Esophagus (tissue), 2 donors: ENCODE data around the gene WNT1. TPM values are rescaled to one million over a fixed set of nuclear protein-coding genes. Genes with fewer than 3 reads are reported as not detected.

Experiments
- H3K27ac ChIP-seq, 2 donors: one replicate each; pipeline ENCODE4 v1.5.1; 2013; ENCODE audit warnings: low read depth in 2 of 2, mild to moderate bottlenecking in 2 of 2, inconsistent platforms in 1 of 2, low read length in 1 of 2, moderate library complexity in 1 of 2
- H3K27me3 ChIP-seq, 2 donors: one replicate each; pipeline ENCODE4 v1.6.1; 2013; ENCODE audit warnings: low read length in 2 of 2, control low read depth in 1 of 2, mild to moderate bottlenecking in 1 of 2; ENCODE audit not compliant: insufficient read depth in 2 of 2, control insufficient read depth in 1 of 2
- H3K36me3 ChIP-seq, 2 donors: one replicate each; pipeline ENCODE4 v1.6.1; 2013; ENCODE audit warnings: low read length in 1 of 2; ENCODE audit not compliant: control insufficient read depth in 2 of 2, insufficient read depth in 2 of 2
- H3K4me1 ChIP-seq, 2 donors: one replicate each; pipeline ENCODE4 v1.6.1; 2013; ENCODE audit warnings: low read length in 1 of 2; ENCODE audit not compliant: control insufficient read depth in 2 of 2, insufficient read depth in 2 of 2
- H3K4me3 ChIP-seq, 2 donors: one replicate each; pipeline ENCODE4 v1.5.1; 2013; ENCODE audit warnings: low read length in 2 of 2, mild to moderate bottlenecking in 2 of 2, low read depth in 1 of 2, moderate library complexity in 1 of 2
- H3K9me3 ChIP-seq, 2 donors: one replicate each; pipeline ENCODE4 v1.6.1; 2013; ENCODE audit warnings: mild to moderate bottlenecking in 2 of 2, low read depth in 1 of 2, low read length in 1 of 2, moderate library complexity in 1 of 2; ENCODE audit not compliant: control insufficient read depth in 2 of 2, insufficient read depth in 1 of 2
- WGBS, 2 donors: extraction: QIAGEN DNeasy Blood & Tissue Kit; methylation state at CpG; one replicate each; pipeline ENCODE4 v1.1.7; 2013; 5-methylcytosine and 5-hydroxymethylcytosine counted together
- polyA plus RNA-seq, 2 donors: library from polyadenylated mRNA; stranded (reverse); fragments of 200-250 nt; gene quantifications; one replicate each; pipeline ENCODE4 v1.2.3, GENCODE V29; 2013
- donor health status: healthy with polysubstance abuse.
- donor health status: Bipolar disorder and iron deficiency.

Gene WNT1
- polyA plus RNA-seq, 2 donors, result 0.05 TPM; not detected in 1

- Histone ChIP-seq H3K36me3 (no peaks in the 10 kb centered on the region), H3K4me3 (no peak overlapping the region)
- 89 to 96% methylated on average over 1 of the region's 1 CpG for WGBS, 2 donors
Measured at GRCh38 chr12:49015196-49015595, 37.1 kb downstream of the WNT1 start.

DNA sequence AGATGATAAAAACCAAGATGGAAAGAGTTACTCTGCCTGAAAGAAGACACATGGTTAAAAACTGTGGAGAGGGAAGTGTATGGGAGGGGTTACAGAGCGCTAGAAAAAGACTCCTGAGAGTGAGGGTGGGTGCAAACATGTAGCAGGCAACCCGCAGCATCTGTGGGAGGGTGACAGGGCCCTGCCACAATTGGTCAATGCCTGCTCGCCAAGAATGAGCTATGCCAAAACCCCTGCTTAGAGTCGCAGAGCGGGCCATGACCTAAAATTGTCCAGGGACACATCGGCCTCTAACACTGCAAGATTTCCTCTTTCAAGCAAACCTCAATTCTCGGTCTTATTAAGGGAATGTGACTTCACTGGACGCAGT, 39.8 kb downstream of the WNT1 start:
- Histone ChIP-seq H3K27ac (peak overlapping the region; percentile 90 to 98), H3K4me3 (peak overlapping the region; percentile 78 to 85), H3K36me3 (peaks cover 7 to 17% of the 10 kb centered on the region in 2 donors), H3K4me1 (peaks cover 2 to 3% of the 10 kb centered on the region in 2 donors), H3K9me3 (no peaks in the 10 kb centered on the region), H3K27me3 (no peaks in the 10 kb centered on the region)
- 0 to 1% methylated on average over 8 of the region's 8 CpGs for WGBS, 2 donors

More at GRCh38 chr12:49015196-49015595, 37.1 kb downstream of the WNT1 start:
- no peak overlapping the region for H3K27ac ChIP-seq
- no peaks in the 10 kb centered on the region for H3K9me3 ChIP-seq
- no peaks in the 10 kb centered on the region for H3K27me3 ChIP-seq
- peaks cover 2 to 3% of the 10 kb centered on the region in 2 donors for H3K4me1 ChIP-seq

GRCh38 chr12:49018261-49019119, 40.4 kb downstream of the WNT1 start, which contains the start of gene PRKAG1:
Gene PRKAG1 (minus strand): TSS chr12:49018776. CDS start chr12:49018740, 36 bp downstream.
- H3K4me1 ChIP-seq, result peaks cover 2 to 3% of the 10 kb centered on the region in 2 donors
- H3K27ac ChIP-seq, result peak within 1 kb of the TSS; percentile 90 to 98
- peaks cover 7 to 21% of the 10 kb centered on the region in 2 donors for H3K36me3 ChIP-seq
- no peaks in the 10 kb centered on the region for H3K9me3 ChIP-seq
- 0% methylated on average over 58 to 59 of the region's 59 CpGs for WGBS, 2 donors
- peak within 1 kb of the TSS; percentile 78 to 85 for H3K4me3 ChIP-seq
- H3K27me3 ChIP-seq, result no peaks in the 10 kb centered on the region

GRCh38 chr12:49019120-49019430, 41.0 kb downstream of the WNT1 start:
- peak overlapping the region; percentile 90 for H3K27ac ChIP-seq
- peak overlapping the region; percentile 78 to 85 for H3K4me3 ChIP-seq
- H3K4me1 ChIP-seq, result peaks cover 2 to 3% of the 10 kb centered on the region in 2 donors
- WGBS, 2 donors, result 2 to 4% methylated on average over 8 of the region's 8 CpGs
- H3K27me3 ChIP-seq, result no peaks in the 10 kb centered on the region
- H3K36me3 ChIP-seq, result peaks cover 7 to 26% of the 10 kb centered on the region in 2 donors
- no peaks in the 10 kb centered on the region for H3K9me3 ChIP-seq

- no peak overlapping the region for H3K4me3 ChIP-seq
- peaks cover 12 to 32% of the 10 kb centered on the region in 2 donors for H3K36me3 ChIP-seq
- H3K27me3 ChIP-seq, result no peaks in the 10 kb centered on the region
- H3K27ac ChIP-seq, result peak overlapping the region; percentile 84 to 90
- H3K9me3 ChIP-seq, result no peaks in the 10 kb centered on the region
- 58 to 62% methylated on average over 10 of the region's 10 CpGs for WGBS, 2 donors
- H3K4me1 ChIP-seq, result peaks cover 2 to 3% of the 10 kb centered on the region in 2 donors
Measured at GRCh38 chr12:49019443-49020324, 41.6 kb downstream of the WNT1 start.

DNA sequence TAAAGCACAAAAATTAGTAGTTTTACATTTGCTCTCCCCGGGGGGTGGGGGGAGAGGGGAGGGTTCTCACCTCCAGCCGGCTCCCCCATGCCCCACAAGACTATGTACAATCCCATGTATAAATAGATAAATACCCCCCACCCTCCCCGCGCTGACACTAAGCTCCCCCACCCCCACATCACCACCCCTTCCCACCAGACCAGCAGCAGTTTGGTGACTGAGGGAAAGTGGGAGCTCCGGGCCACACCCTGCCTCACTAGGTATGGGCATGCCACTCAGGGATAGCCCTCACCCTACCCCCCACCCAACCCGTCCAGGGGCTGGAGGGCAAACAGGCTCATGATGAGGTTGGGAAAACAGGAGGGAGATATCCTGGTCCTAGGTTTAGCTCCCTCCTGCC, 42.3 kb downstream of the WNT1 start:
- Histone ChIP-seq H3K4me1 (peaks cover 2 to 3% of the 10 kb centered on the region in 2 donors), H3K4me3 (no peak overlapping the region), H3K9me3 (no peaks in the 10 kb centered on the region), H3K27me3 (no peaks in the 10 kb centered on the region), H3K36me3 (peaks cover 19 to 36% of the 10 kb centered on the region in 2 donors), H3K27ac (no peak overlapping the region)
- WGBS, 2 donors, result 84 to 85% methylated on average over 6 of the region's 6 CpGs

DNA sequence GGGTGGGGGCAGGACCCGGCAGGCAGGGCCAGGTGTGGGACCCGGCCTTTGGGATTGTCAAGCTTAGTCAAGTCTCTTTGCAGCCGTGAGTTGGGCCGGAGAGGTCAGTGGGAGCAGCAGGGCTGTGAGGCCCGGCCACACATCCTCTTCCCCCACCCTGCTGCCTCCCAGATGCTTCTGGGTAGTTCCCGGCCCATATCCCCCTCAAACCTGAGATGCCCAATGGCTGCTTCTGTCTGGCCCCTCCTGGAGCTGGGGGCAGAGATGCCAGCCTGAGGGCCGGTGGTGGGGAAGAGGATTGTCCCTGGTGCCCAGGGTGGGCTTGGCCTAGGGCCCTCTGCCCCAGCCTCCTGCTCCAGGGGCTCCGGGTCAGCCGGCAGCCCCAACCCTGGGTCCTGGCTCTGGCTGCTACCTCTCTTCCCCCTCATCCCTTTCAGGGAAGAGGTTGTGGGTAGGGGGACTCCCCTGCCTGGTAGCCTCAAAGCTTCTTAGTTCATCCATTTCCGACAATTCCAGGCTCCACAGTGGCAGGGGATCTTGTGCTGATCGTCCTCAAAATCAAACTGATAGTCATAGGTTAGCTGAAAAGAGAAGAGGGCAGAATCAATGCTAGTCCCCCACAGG, 43.3 kb downstream of the WNT1 start:
- Histone ChIP-seq H3K36me3 (peaks cover 19 to 44% of the 10 kb centered on the region in 2 donors), H3K27me3 (no peaks in the 10 kb centered on the region), H3K4me1 (peaks cover 2 to 3% of the 10 kb centered on the region in 2 donors), H3K9me3 (no peaks in the 10 kb centered on the region), H3K4me3 (no peak overlapping the region), H3K27ac (no peak overlapping the region)
- 77 to 83% methylated on average over 11 of the region's 11 CpGs for WGBS, 2 donors

- H3K9me3 ChIP-seq, result no peaks in the 10 kb centered on the region
- H3K4me3 ChIP-seq, result no peak overlapping the region
- H3K27ac ChIP-seq, result no peak overlapping the region
- peaks cover 0 to 3% of the 10 kb centered on the region in 2 donors for H3K4me1 ChIP-seq
- no peaks in the 10 kb centered on the region for H3K27me3 ChIP-seq
- 81 to 91% methylated on average over 15 of the region's 15 CpGs for WGBS, 2 donors
- peaks cover 19 to 53% of the 10 kb centered on the region in 2 donors for H3K36me3 ChIP-seq
Measured at GRCh38 chr12:49022558-49023178, 44.5 kb downstream of the WNT1 start.

DNA sequence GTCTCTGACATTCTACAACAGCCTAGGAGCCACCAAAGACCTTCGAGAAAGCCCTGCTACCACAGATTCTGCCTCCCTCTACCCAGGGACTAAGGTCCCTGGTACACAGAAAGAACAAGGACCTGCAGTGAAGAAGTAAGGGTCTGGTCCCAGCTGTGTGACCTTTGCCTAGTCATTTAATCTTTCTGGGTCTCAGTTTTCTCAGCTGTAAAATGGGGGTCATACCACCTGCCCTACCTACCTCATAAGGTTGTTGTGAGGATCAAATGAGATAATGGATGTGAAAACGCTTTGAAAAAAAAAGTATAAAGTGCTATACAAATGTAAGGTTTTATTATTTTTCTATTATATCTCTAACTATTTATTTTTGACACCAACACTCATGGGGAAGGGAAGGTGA, 45.7 kb downstream of the WNT1 start:
- no peaks in the 10 kb centered on the region for H3K4me1 ChIP-seq
- peaks cover 23 to 58% of the 10 kb centered on the region in 2 donors for H3K36me3 ChIP-seq
- no peak overlapping the region for H3K27ac ChIP-seq
- WGBS, 2 donors, result 90 to 95% methylated on average over 2 of the region's 2 CpGs
- H3K27me3 ChIP-seq, result no peaks in the 10 kb centered on the region
- no peak overlapping the region for H3K4me3 ChIP-seq
- no peaks in the 10 kb centered on the region for H3K9me3 ChIP-seq
